ENCODE results near the gene TRAK1. TPM values are rescaled to one million over a fixed set of nuclear protein-coding genes. Genes with fewer than 3 reads are reported as not detected.
A peak's percentile ranks its signal among the peaks of the same experiment; 100 is the strongest.

Gene TRAK1
- total RNA-seq, 1 experiment from 2014 or later = 41.0 TPM

DNA sequence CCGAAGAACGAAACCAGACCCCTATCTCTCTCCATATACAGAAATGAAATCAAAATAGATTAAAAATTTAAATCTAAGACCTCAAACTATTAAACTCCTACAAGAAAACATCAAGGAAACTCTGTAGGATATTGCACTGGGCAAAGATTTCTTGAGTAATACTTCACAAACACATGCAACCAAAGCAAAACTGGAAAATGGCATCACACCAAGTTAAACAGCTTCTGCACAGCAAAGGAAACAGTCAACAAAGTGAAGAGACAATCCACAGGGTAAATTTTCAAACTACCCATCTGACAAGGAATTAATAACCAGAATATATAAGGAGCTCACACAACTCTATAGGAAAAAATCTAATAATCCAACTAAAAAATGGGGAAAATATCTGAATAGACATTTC is 145.5 kb downstream of the TRAK1 start:
- no peak for ATAC-seq
- ChIA-PET POLR2A (no interaction called here), CTCF (no interaction called here)
- H3K4me1 Mint-ChIP-seq = no peaks in the 10 kb centered on the region
- peaks cover 23% of the 10 kb centered on the region for H3K36me3 Mint-ChIP-seq
- DNase-seq (ENCODE audit: low spot score) = no peak
- H3K27ac Mint-ChIP-seq = no peak overlapping the region
- TF ChIP-seq, protein P1, sequence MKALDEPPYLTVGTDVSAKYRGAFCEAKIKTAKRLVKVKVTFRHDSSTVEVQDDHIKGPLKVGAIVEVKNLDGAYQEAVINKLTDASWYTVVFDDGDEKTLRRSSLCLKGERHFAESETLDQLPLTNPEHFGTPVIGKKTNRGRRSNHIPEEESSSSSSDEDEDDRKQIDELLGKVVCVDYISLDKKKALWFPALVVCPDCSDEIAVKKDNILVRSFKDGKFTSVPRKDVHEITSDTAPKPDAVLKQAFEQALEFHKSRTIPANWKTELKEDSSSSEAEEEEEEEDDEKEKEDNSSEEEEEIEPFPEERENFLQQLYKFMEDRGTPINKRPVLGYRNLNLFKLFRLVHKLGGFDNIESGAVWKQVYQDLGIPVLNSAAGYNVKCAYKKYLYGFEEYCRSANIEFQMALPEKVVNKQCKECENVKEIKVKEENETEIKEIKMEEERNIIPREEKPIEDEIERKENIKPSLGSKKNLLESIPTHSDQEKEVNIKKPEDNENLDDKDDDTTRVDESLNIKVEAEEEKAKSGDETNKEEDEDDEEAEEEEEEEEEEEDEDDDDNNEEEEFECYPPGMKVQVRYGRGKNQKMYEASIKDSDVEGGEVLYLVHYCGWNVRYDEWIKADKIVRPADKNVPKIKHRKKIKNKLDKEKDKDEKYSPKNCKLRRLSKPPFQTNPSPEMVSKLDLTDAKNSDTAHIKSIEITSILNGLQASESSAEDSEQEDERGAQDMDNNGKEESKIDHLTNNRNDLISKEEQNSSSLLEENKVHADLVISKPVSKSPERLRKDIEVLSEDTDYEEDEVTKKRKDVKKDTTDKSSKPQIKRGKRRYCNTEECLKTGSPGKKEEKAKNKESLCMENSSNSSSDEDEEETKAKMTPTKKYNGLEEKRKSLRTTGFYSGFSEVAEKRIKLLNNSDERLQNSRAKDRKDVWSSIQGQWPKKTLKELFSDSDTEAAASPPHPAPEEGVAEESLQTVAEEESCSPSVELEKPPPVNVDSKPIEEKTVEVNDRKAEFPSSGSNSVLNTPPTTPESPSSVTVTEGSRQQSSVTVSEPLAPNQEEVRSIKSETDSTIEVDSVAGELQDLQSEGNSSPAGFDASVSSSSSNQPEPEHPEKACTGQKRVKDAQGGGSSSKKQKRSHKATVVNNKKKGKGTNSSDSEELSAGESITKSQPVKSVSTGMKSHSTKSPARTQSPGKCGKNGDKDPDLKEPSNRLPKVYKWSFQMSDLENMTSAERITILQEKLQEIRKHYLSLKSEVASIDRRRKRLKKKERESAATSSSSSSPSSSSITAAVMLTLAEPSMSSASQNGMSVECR (CRISPR knock-in tag; IDR thresholded peaks at IDR 0.05; ENCODE audit: borderline replicate concordance) = no peak
- no peak overlapping the region for H3K4me3 Mint-ChIP-seq
- H3K27me3 Mint-ChIP-seq (ENCODE audit: low read depth) = peaks cover 10% of the 10 kb centered on the region; the same call in 1 of the 2 replicates
- H3K9me3 Mint-ChIP-seq = peaks cover 51% of the 10 kb centered on the region

DNA sequence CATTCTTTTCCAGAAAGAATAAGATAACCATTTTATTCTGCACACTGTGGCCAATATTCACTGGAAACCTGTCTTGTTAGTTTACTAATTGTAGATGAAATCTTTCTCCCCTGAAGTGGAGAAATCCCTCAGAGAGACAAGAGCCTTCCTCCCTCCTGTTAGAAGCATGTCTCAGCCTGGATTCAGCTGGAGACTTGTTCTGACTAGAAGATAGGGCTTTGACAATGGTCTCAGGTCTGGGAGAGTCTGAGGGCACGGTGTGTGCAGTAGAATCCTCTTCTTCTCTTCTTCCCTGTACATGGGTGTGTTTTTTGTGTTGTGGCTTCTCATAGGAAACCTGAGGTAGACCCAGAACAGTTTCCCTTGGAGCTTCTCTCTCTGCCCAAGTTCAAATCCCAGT is 154.9 kb downstream of the TRAK1 start:
- ATAC-seq = no peak
- H3K36me3 Mint-ChIP-seq = no peaks in the 10 kb centered on the region
- H3K4me1 Mint-ChIP-seq = no peaks in the 10 kb centered on the region
- no peaks in the 10 kb centered on the region for H3K9me3 Mint-ChIP-seq
- H3K4me3 Mint-ChIP-seq = no peak overlapping the region
- CTCF ChIA-PET = interaction anchor here (1.2 to 4.1 kb wide), 5 partner anchors 10 to 299 kb away, joined by 3 to 82 read pairs (median 18); no protein-coding TSS in a partner anchor
- DNase-seq (ENCODE audit: low spot score) = no peak
- H3K27me3 Mint-ChIP-seq (ENCODE audit: low read depth) = peaks cover 23% of the 10 kb centered on the region
- no peak overlapping the region for H3K27ac Mint-ChIP-seq
- POLR2A ChIA-PET = no interaction called here
- TF ChIP-seq, protein P2, sequence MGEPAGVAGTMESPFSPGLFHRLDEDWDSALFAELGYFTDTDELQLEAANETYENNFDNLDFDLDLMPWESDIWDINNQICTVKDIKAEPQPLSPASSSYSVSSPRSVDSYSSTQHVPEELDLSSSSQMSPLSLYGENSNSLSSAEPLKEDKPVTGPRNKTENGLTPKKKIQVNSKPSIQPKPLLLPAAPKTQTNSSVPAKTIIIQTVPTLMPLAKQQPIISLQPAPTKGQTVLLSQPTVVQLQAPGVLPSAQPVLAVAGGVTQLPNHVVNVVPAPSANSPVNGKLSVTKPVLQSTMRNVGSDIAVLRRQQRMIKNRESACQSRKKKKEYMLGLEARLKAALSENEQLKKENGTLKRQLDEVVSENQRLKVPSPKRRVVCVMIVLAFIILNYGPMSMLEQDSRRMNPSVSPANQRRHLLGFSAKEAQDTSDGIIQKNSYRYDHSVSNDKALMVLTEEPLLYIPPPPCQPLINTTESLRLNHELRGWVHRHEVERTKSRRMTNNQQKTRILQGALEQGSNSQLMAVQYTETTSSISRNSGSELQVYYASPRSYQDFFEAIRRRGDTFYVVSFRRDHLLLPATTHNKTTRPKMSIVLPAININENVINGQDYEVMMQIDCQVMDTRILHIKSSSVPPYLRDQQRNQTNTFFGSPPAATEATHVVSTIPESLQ (CRISPR knock-in tag; IDR thresholded peaks at IDR 0.05) = no peak
- no peak for TF ChIP-seq ZNF416 (CRISPR knock-in tag; IDR thresholded peaks at IDR 0.05)
- TF ChIP-seq ZNF138 (CRISPR knock-in tag; conservative IDR thresholded peaks at IDR 0.05) = no peak

DNA sequence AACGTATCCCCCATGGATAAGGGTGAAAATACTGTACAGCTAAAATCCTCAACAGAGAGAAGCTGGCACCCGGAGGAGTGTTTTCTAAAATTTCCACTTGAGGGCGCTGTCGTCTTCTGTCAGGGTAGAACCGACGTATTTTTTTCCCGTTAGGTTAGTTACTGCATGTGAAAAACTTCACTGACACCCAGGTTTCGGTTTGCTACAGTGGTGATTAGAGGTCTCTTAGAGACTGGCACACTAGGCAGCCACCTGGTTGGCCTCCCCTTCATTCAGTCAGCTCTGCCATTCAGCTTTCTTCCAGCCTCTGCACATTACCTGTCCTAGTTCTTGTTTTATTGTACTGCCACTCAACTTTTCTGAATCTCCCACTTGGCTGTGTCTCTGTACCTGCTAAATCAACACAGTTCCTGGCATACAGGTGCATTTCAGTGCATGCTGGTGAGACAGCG is 156.4 kb downstream of the TRAK1 start:
- Mint-ChIP-seq H3K27ac (no peak overlapping the region), H3K4me3 (no peak overlapping the region), H3K9me3 (no peaks in the 10 kb centered on the region), H3K36me3 (no peaks in the 10 kb centered on the region), H3K27me3 (ENCODE audit: low read depth) (peaks cover 20% of the 10 kb centered on the region), H3K4me1 (no peaks in the 10 kb centered on the region)
- TF ChIP-seq, protein P3, sequence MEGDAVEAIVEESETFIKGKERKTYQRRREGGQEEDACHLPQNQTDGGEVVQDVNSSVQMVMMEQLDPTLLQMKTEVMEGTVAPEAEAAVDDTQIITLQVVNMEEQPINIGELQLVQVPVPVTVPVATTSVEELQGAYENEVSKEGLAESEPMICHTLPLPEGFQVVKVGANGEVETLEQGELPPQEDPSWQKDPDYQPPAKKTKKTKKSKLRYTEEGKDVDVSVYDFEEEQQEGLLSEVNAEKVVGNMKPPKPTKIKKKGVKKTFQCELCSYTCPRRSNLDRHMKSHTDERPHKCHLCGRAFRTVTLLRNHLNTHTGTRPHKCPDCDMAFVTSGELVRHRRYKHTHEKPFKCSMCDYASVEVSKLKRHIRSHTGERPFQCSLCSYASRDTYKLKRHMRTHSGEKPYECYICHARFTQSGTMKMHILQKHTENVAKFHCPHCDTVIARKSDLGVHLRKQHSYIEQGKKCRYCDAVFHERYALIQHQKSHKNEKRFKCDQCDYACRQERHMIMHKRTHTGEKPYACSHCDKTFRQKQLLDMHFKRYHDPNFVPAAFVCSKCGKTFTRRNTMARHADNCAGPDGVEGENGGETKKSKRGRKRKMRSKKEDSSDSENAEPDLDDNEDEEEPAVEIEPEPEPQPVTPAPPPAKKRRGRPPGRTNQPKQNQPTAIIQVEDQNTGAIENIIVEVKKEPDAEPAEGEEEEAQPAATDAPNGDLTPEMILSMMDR (IDR thresholded peaks at IDR 0.05) = peak; percentile 68
- TF ChIP-seq, protein P4, sequence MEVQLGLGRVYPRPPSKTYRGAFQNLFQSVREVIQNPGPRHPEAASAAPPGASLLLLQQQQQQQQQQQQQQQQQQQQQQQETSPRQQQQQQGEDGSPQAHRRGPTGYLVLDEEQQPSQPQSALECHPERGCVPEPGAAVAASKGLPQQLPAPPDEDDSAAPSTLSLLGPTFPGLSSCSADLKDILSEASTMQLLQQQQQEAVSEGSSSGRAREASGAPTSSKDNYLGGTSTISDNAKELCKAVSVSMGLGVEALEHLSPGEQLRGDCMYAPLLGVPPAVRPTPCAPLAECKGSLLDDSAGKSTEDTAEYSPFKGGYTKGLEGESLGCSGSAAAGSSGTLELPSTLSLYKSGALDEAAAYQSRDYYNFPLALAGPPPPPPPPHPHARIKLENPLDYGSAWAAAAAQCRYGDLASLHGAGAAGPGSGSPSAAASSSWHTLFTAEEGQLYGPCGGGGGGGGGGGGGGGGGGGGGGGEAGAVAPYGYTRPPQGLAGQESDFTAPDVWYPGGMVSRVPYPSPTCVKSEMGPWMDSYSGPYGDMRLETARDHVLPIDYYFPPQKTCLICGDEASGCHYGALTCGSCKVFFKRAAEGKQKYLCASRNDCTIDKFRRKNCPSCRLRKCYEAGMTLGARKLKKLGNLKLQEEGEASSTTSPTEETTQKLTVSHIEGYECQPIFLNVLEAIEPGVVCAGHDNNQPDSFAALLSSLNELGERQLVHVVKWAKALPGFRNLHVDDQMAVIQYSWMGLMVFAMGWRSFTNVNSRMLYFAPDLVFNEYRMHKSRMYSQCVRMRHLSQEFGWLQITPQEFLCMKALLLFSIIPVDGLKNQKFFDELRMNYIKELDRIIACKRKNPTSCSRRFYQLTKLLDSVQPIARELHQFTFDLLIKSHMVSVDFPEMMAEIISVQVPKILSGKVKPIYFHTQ (CRISPR knock-in tag; IDR thresholded peaks at IDR 0.05) = no peak
- TF ChIP-seq ZNF263 (CRISPR knock-in tag; IDR thresholded peaks at IDR 0.05; ENCODE audit: low read depth) = no peak
- DNase-seq (ENCODE audit: low spot score) (peak; percentile 75), ATAC-seq (peak; percentile 80)
- POLR2A ChIA-PET = no interaction called here
- CTCF ChIA-PET = interaction anchor here (0.6 to 4.1 kb wide), 23 partner anchors 13 to 1357 kb away, joined by 3 to 82 read pairs (median 4); partner anchors contain the start of gene VIPR1
